Kidney (tissue), 14 donors: ENCODE data around the gene MAGI1. TPM values are rescaled to one million over a fixed set of nuclear protein-coding genes. Genes with fewer than 3 reads are reported as not detected.

ENCODE experiments used
- DNase-seq, 5 donors: peaks; one replicate each; pipeline ENCODE4 v3.0.0-alpha.2; 2013 to 2020
- FAIRE-seq: peaks from 2 replicates; lab custom pipeline; 2012; peaks lifted over from hg19 to GRCh38; lab: Jason Lieb, UNC
- H3K27ac ChIP-seq, 2 donors: one replicate each; pipeline ENCODE4 v1.7.0; 2013; ENCODE audit warnings: low read depth in 2 of 2, low read length in 2 of 2, inconsistent platforms in 1 of 2
- H3K27me3 ChIP-seq: one replicate; pipeline ENCODE4 v1.7.1; 2013; ENCODE audit warnings: low read length, inconsistent platforms; ENCODE audit not compliant: control insufficient read depth, insufficient read depth
- H3K36me3 ChIP-seq, 3 donors: one replicate each; pipeline versions ENCODE4 v1.7.0 to v1.7.1; 2013; ENCODE audit warnings: low read length in 3 of 3, control low read depth in 1 of 3, inconsistent platforms in 1 of 3; ENCODE audit not compliant: insufficient read depth in 3 of 3, control insufficient read depth in 2 of 3
- H3K4me1 ChIP-seq, 3 donors: one replicate each; pipeline versions ENCODE4 v1.7.0 to v1.7.1; 2013; ENCODE audit warnings: low read length in 3 of 3, inconsistent platforms in 1 of 3, low read depth in 1 of 3; ENCODE audit not compliant: control insufficient read depth in 2 of 3, insufficient read depth in 2 of 3
- H3K4me3 ChIP-seq, 3 donors: one replicate each; pipeline versions ENCODE4 v1.7.0 to v1.8.1; 2013; ENCODE audit warnings: low read length in 3 of 3, control low read depth in 1 of 3, inconsistent platforms in 1 of 3
- H3K9ac ChIP-seq, 3 donors: one replicate each; pipeline versions ENCODE4 v1.7.0 to v1.7.1; 2013; ENCODE audit warnings: low read length in 3 of 3, control low read depth in 1 of 3, inconsistent platforms in 1 of 3
- H3K9me3 ChIP-seq, 3 donors: one replicate each; pipeline versions ENCODE4 v1.7.0 to v1.7.1; 2013; ENCODE audit warnings: low read length in 3 of 3, control low read depth in 1 of 3, inconsistent platforms in 1 of 3; ENCODE audit not compliant: control insufficient read depth in 2 of 3, insufficient read depth in 1 of 3
- intact Hi-C: fragments of 100-400 bp; cut with DNase I; formaldehyde crosslinking; loops from one replicate; pipeline ENCODE4 v1.11.1; 2022
- polyA plus RNA-seq: library from polyadenylated mRNA; stranded (reverse); fragments of 350-450 nt; fragmentation: Illumina TruSeq; extraction: RNeasy Lipid Tissue Mini Kit (QIAGEN cat#74804); gene quantifications from one replicate; pipeline ENCODE4 v1.2.3, GENCODE V29; 2014; ENCODE audit warnings: low read depth, low replicate concordance; ENCODE audit not compliant: insufficient read depth
- total RNA-seq: library from RNA; stranded (reverse); fragmentation: NEBNext Ultra II Directional; extraction: Animal tissue kit (Norgen Biotek cat#: 25700); gene quantifications from one replicate; pipeline ENCODE4 v1.2.1, GENCODE V29; 2021
- TF ChIP-seq, protein P1 (sequence below): IDR thresholded peaks from 3 replicates; pipeline ENCODE4 v1.5.1; 2012; ENCODE audit warnings: mild to moderate bottlenecking, moderate library complexity, borderline replicate concordance; ENCODE audit not compliant: insufficient read depth; ENCODE audit errors: extremely low read depth
- donor health status: control.
- donor health status: control.
- donor health status: control.
- donor health status: control.
- donor health status: control.
- donor health status: DM: yes; HTN: yes; CAD: no.
- donor health status: Normal renal cell carcinoma (clear cell type).

MAGI1 gene
- total and polyA plus RNA-seq, 2 donors from 2014 or later = 8.2 to 42.8 TPM

DNA sequence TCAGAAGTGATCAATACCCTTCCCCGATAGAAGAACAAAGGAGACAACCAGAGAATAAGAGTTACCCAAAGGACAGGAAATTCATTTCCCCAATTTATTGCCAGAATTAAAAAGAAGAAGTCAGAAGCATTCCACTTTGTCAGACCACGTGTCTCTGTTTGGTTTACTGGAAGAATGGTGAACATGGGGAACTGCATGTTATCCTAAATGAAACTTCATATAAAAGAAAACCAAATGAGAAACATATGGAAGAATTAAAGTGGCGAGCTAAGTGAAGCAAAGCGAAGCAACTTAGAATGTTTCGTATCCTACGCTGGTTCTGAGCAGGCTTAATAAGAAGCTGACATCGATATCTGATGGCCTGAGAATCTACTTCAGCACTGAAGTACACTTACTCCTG is 190.7 kb downstream of the MAGI1 start:
- FAIRE-seq (no peak), DNase-seq (no peak)
- TF ChIP-seq, protein P1, sequence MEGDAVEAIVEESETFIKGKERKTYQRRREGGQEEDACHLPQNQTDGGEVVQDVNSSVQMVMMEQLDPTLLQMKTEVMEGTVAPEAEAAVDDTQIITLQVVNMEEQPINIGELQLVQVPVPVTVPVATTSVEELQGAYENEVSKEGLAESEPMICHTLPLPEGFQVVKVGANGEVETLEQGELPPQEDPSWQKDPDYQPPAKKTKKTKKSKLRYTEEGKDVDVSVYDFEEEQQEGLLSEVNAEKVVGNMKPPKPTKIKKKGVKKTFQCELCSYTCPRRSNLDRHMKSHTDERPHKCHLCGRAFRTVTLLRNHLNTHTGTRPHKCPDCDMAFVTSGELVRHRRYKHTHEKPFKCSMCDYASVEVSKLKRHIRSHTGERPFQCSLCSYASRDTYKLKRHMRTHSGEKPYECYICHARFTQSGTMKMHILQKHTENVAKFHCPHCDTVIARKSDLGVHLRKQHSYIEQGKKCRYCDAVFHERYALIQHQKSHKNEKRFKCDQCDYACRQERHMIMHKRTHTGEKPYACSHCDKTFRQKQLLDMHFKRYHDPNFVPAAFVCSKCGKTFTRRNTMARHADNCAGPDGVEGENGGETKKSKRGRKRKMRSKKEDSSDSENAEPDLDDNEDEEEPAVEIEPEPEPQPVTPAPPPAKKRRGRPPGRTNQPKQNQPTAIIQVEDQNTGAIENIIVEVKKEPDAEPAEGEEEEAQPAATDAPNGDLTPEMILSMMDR = no peak
- Histone ChIP-seq H3K9ac (no peak overlapping the region), H3K27ac (no peak overlapping the region), H3K4me1 (no peaks in the 10 kb centered on the region), H3K4me3 (no peak overlapping the region), H3K36me3 (no peaks in the 10 kb centered on the region), H3K27me3 (no peaks in the 10 kb centered on the region), H3K9me3 (no peaks in the 10 kb centered on the region)
- intact Hi-C loops = no loop called here

GRCh38 chr3:65846936-65847335 is 191.8 kb downstream of the MAGI1 start:
- Histone ChIP-seq H3K9me3 (no peaks in the 10 kb centered on the region), H3K4me3 (no peak overlapping the region), H3K4me1 (no peaks in the 10 kb centered on the region), H3K27ac (no peak overlapping the region), H3K27me3 (no peaks in the 10 kb centered on the region), H3K36me3 (no peaks in the 10 kb centered on the region), H3K9ac (no peak overlapping the region)
- TF ChIP-seq, protein P1 = no peak
- intact Hi-C loops = no loop called here
- DNase-seq = no peak
- FAIRE-seq = no peak

DNA sequence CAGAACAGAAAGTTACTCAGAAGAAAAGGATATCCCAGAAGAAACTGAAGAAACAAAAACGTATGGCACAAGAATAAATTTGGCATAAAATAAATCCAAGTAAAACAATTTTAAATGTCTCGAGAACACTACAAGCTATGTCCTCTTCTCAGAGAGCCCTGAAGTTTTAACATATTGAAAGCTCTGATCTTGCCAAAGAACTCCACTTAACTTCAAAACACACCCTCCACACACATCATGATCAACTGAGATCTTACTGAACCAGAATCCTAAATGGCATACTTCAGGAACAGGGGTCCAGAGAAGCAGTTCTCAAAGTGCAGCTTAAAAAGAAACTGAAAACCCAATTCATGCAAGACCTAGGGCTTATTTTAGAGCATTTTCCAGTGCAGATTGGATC is 194.3 kb downstream of the MAGI1 start:
- FAIRE-seq = no peak
- no peaks in the 10 kb centered on the region for H3K36me3 ChIP-seq

More for the DNA sequence above, 194.3 kb downstream of the MAGI1 start:
- Histone ChIP-seq H3K4me3 (no peak overlapping the region), H3K9ac (no peak overlapping the region), H3K4me1 (no peaks in the 10 kb centered on the region), H3K27me3 (no peaks in the 10 kb centered on the region), H3K9me3 (no peaks in the 10 kb centered on the region), H3K27ac (no peak overlapping the region)
- intact Hi-C loops = no loop called here
- TF ChIP-seq, protein P1 = no peak
- no peak for DNase-seq
